Gastrocnemius medialis (tissue), 4 donors: ENCODE measurements around the gene KIF27.

Experiments used
- POLR2A ChIP-seq, 2 donors: fragments of 450-650 bp; IDR thresholded peaks; one replicate each; pipeline ENCODE4 v1.6.1; 2017; ENCODE audit warnings: antibody characterized with exemption in 2 of 2, mild to moderate bottlenecking in 2 of 2, moderate library complexity in 2 of 2
- TF ChIP-seq, protein P1 (sequence below), 5 experiments: fragments of 450-650 bp in 3 of 5; fragments of 200-600 bp in 2 of 5; sonication (generic) in 2 of 5; IDR thresholded peaks in 4 of 5; conservative IDR thresholded peaks in 1 of 5; 1 replicate in 4 of 5; 2 replicates in 1 of 5; pipeline ENCODE4 v1.5.1; 2016 to 2019; ENCODE audit warnings: antibody characterized with exemption in 5 of 5, mild to moderate bottlenecking in 3 of 5, moderate library complexity in 3 of 5

DNA sequence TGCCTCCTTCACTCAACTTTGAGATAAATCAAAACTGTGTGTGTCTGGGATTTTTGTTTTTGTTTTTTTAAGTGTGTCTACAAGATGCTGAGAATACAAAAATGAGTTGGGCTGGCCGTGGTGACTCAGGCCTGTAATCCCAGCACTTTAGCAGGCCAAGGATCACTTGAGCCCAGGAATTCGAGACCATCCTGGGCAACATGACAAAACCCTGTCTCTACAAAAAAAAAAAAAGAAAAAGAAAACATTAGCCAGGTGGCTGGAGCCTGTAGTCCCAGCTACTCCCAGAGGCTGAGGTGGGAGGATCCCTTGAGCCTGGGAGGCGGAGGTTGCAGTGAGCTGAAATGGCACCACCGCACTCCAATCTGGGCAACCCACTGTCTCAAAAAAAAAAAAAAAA is 37.8 kb upstream of the KIF27 start:
- TF ChIP-seq, protein P1, sequence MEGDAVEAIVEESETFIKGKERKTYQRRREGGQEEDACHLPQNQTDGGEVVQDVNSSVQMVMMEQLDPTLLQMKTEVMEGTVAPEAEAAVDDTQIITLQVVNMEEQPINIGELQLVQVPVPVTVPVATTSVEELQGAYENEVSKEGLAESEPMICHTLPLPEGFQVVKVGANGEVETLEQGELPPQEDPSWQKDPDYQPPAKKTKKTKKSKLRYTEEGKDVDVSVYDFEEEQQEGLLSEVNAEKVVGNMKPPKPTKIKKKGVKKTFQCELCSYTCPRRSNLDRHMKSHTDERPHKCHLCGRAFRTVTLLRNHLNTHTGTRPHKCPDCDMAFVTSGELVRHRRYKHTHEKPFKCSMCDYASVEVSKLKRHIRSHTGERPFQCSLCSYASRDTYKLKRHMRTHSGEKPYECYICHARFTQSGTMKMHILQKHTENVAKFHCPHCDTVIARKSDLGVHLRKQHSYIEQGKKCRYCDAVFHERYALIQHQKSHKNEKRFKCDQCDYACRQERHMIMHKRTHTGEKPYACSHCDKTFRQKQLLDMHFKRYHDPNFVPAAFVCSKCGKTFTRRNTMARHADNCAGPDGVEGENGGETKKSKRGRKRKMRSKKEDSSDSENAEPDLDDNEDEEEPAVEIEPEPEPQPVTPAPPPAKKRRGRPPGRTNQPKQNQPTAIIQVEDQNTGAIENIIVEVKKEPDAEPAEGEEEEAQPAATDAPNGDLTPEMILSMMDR (IDR thresholded peaks at IDR 0.05 in 4 of 5, conservative IDR thresholded peaks at IDR 0.05 in 1 of 5) = no peak
- no peak for TF ChIP-seq POLR2A (IDR thresholded peaks at IDR 0.05)
